ENCODE results near the gene OR2AG1.
"Not testable (repeated sequence)": the region's sequence is repeated elsewhere in the genome, so short reads cannot be mapped to it uniquely, and the experiment has no call there.

Gene OR2AG1

GRCh38 chr11:6790546-6790945 lies 7.7 kb downstream of the OR2AG1 start:
- in situ Hi-C loops (cut with MboI; ENCODE audit: low sequenced_read_pairs): no loop called here

GRCh38 chr11:6794639-6795038 lies 11.8 kb downstream of the OR2AG1 start:
- in situ Hi-C loops (cut with MboI; ENCODE audit: low sequenced_read_pairs): no loop called here

DNA sequence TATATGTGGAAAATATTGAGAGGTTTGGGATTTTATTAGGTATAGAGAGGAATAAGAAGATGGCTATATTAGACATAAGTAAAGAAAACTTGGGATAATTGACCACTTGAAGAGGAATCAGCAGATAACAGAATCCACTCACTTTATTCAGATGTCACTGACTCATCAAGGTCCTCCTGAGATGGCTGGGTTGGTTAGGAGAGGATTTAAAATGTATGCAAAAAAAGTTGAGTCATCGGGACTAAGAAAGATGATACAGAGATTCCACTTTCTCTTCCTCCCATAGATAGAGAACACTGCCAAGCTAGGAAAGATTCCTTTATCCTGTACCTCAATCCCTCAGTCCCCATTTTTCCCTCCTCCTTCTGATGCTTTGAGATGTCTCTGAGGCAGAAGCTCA lies 16.6 kb downstream of the OR2AG1 start, which contains the start of gene OR6A2:
OR6A2 (minus strand) TSS at position 288 of the 400 bp plus-strand sequence. CDS start 3,981 bp downstream, outside the sequence.
- in situ Hi-C loops (cut with MboI; ENCODE audit: low sequenced_read_pairs): no loop called here

DNA sequence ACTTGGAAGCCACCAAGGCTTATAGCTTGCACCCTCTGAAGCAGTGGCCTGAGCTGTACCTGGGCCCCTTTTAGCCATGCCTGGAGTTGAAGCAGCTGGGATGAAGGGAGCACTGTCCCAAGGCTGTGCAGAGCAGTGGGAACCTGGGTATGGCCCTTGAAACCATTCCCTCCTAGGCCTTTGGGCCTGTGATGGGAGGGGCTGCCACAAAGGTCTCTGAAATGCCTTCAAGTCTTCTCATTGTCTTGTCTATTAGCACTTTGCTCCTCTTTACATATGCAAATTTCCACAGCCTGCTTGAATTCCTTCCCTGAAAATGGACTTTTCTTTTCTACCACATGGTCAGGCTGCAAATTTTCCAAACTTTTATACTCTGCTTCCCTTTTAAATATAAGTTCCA lies 18.3 kb downstream of the OR2AG1 start:
- in situ Hi-C loops (cut with MboI; ENCODE audit: low sequenced_read_pairs): not testable (repeated sequence)

GRCh38 chr11:6812390-6813005 lies 29.7 kb downstream of the OR2AG1 start:
- in situ Hi-C loops (cut with MboI; ENCODE audit: low sequenced_read_pairs): no loop called here

DNA sequence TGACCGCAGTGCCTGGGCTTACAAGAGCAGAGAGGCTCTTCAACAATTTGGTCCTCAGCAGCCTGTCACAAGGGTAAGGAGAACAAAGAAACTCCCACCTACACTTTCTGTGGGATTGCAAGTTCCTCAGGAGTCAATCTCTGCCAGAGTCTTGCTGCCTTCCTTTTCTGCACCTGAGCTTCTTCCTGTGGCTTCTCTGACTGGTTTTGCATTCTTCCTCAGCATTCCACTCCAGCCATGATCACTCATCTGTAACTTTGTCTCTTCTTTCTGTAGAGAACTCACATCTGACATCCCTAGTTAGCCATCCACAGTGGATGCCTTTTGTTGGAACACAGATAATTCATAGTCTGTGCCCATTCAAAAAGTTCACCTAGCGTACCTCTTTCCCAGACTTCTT lies 30.8 kb downstream of the OR2AG1 start:
- in situ Hi-C loops (cut with MboI; ENCODE audit: low sequenced_read_pairs): no loop called here

GRCh38 chr11:6817694-6818093 lies 34.9 kb downstream of the OR2AG1 start:
- in situ Hi-C loops (cut with MboI; ENCODE audit: low sequenced_read_pairs): no loop called here

GRCh38 chr11:6818967-6819366 lies 36.1 kb downstream of the OR2AG1 start:
- in situ Hi-C loops (cut with MboI; ENCODE audit: low sequenced_read_pairs): no loop called here

- in situ Hi-C loops (cut with MboI; ENCODE audit: low sequenced_read_pairs): no loop called here
Observed at GRCh38 chr11:6824136-6824823, 41.5 kb downstream of the OR2AG1 start.

GRCh38 chr11:6825231-6825744 lies 42.5 kb downstream of the OR2AG1 start:
- in situ Hi-C loops (cut with MboI; ENCODE audit: low sequenced_read_pairs): no loop called here

DNA sequence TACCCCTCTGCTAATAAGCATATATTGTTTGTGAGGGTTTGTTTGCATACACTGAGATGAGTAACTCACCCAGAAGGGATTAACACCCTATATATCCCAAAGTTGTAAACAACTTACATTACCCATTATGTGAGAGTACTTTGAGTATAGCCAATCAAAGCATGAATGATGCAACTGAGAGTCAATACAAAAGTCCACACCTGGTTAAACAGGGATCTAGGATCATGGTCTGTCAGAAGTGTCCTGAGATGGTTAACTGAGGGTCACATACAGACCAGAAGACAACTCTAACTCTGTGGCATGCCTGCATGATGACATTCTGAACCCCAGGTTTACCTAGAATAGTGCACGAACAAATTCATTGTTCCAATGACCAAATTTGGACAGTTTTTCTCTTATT lies 45.3 kb downstream of the OR2AG1 start:
- in situ Hi-C loops (cut with MboI; ENCODE audit: low sequenced_read_pairs): no loop called here

DNA sequence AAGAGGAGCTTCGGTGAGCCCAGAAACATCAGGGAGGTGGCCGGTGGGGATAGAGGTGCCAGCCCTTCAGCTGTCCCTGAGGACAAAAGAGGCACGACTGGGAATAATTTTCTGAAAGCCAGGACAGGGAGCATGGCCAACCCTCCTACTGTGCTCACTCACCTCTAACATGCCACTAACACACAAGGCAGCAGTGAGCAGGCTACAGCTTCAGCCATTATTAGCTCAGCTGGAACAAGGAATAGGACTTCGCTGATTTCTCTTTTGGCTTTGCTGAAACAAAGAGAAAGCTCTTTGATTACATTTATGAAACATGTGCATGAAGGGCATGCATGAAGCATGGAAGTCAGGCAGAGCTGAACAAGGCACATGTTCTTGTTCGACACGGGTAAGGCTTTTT lies 50.5 kb downstream of the OR2AG1 start:
- in situ Hi-C loops (cut with MboI; ENCODE audit: low sequenced_read_pairs): no loop called here

GRCh38 chr11:6834021-6834420 lies 51.2 kb downstream of the OR2AG1 start:
- in situ Hi-C loops (cut with MboI; ENCODE audit: low sequenced_read_pairs): no loop called here
